Erythroblast (primary cell): ENCODE results near the gene SACM1L.

Experiments used
- GATA1 ChIP-seq: IDR thresholded peaks from 2 replicates; pipeline ENCODE4 v1.6.1; 2011; ENCODE audit warnings: low read depth, mild to moderate bottlenecking, control low read depth, low read length, moderate library complexity
- POLR2A ChIP-seq: IDR thresholded peaks from 2 replicates; pipeline ENCODE4 v1.6.1; 2011; ENCODE audit warnings: mild to moderate bottlenecking, low read length

- TF ChIP-seq POLR2A (no peak), GATA1 (no peak)
These were observed 12.1 kb downstream of the SACM1L start for GRCh38 chr3:45701172-45701867.
